Stimulated activated CD4-positive, alpha-beta T cell treated with anti-CD3 and anti-CD28 coated beads, Interleukin-2, amount 100 ng/mL, for 24 hours (primary cell): ENCODE data around the gene GSS.

Experiments
- DNase-seq, 2 donors: peaks; one replicate each; pipeline ENCODE4 v3.0.0-alpha.2; 2020

The GSS gene

GRCh38 chr20:34992751-34993417 is 37.3 kb upstream of the GSS start:
- no peak for DNase-seq

GRCh38 chr20:34990661-34991214 is 35.1 kb upstream of the GSS start:
- no peak for DNase-seq

- no peak for DNase-seq
Measured at GRCh38 chr20:34990231-34990630, 34.6 kb upstream of the GSS start.

GRCh38 chr20:34989670-34990069 is 34.1 kb upstream of the GSS start:
- no peak for DNase-seq

GRCh38 chr20:34989118-34989517 is 33.5 kb upstream of the GSS start:
- DNase-seq: no peak

- DNase-seq: no peak
Measured at GRCh38 chr20:34988191-34988540, 32.6 kb upstream of the GSS start.

- no peak for DNase-seq
Measured at GRCh38 chr20:34987288-34988190, 31.9 kb upstream of the GSS start.

- no peak for DNase-seq
Measured at GRCh38 chr20:34986311-34987287, 31.0 kb upstream of the GSS start.

- DNase-seq: no peak
Measured at GRCh38 chr20:34985461-34986310, 30.1 kb upstream of the GSS start.

- no peak for DNase-seq
Measured at GRCh38 chr20:34984756-34985261, 29.2 kb upstream of the GSS start.

- no peak for DNase-seq
Measured at GRCh38 chr20:34983995-34984735, 28.6 kb upstream of the GSS start.

GRCh38 chr20:34983089-34983820 is 27.6 kb upstream of the GSS start:
- no peak for DNase-seq

- no peak for DNase-seq
Measured at GRCh38 chr20:34982270-34983088, 26.9 kb upstream of the GSS start.

- DNase-seq: no peak
Measured at GRCh38 chr20:34980543-34981233, 25.1 kb upstream of the GSS start.

GRCh38 chr20:34979366-34980153 is 24.0 kb upstream of the GSS start:
- peak in 1 of 2 donors; percentile 37 for DNase-seq

- no peak for DNase-seq
Measured at GRCh38 chr20:34978092-34978744, 22.6 kb upstream of the GSS start.
